Measurements from ENCODE around the gene B3GNT7.

GRCh38 chr2:231370749-231371429 is 24.6 kb upstream of the B3GNT7 start:
- TF ChIP-seq EZH2 (IDR thresholded peaks at IDR 0.05; ENCODE audit: insufficient read depth, poor library complexity, severe bottlenecking) (no peak), EZH2phosphoT487 (IDR thresholded peaks at IDR 0.05; ENCODE audit: insufficient read depth, low read depth) (no peak)

Data from GM23248 (cell line).